Pancreas (tissue), 10 donors: ENCODE measurements around the gene MACROD2. TPM values are rescaled to one million over a fixed set of nuclear protein-coding genes. Genes with fewer than 3 reads are reported as not detected.

Experiments used
- ATAC-seq, 4 donors: fragments of 200-7000 bp; cut with Tn5 transposase; one replicate each; pipeline versions ENCODE4 v1.8.0 to v1.9.1; 2020; ENCODE audit warnings: mild to moderate bottlenecking in 4 of 4, moderate library complexity in 4 of 4
- DNase-seq, 6 donors: peaks; one replicate each; pipeline ENCODE4 v3.0.0-alpha.2; 2020
- FAIRE-seq: peaks from 2 replicates; lab custom pipeline; 2012; peaks lifted over from hg19 to GRCh38; lab: Jason Lieb, UNC
- H3K27ac ChIP-seq, 4 donors: fragments of 200-600 bp; sonication (generic); 1 replicate in 3 of 4; 2 replicates in 1 of 4; pipeline versions ENCODE4 v1.5.0 to v1.8.0; 2020
- H3K27me3 ChIP-seq, 4 donors: fragments of 200-600 bp; one replicate each; pipeline ENCODE4 v1.8.0; 2021
- H3K36me3 ChIP-seq, 3 donors: fragments of 200-600 bp; sonication (generic) in 1 of 3; one replicate each; pipeline versions ENCODE4 v1.5.0 to v1.8.0; 2020 to 2021
- H3K4me1 ChIP-seq, 3 donors: fragments of 200-600 bp; one replicate each; pipeline ENCODE4 v1.8.0; 2021
- H3K4me3 ChIP-seq, 4 donors: fragments of 200-600 bp; sonication (generic) in 2 of 4; one replicate each; pipeline versions ENCODE4 v1.5.0 to v1.8.0; 2020 to 2021
- H3K9me3 ChIP-seq, 4 donors: fragments of 200-600 bp; one replicate each; pipeline ENCODE4 v1.8.0; 2021
- WGBS, 2 donors: extraction: QIAGEN DNeasy Blood & Tissue Kit; methylation state at CpG; one replicate each; pipeline ENCODE4 v1.1.7; 2013; 5-methylcytosine and 5-hydroxymethylcytosine counted together
- intact Hi-C, 3 donors: fragments of 100-400 bp; cut with DNase I; formaldehyde crosslinking; loops; one replicate each; pipeline versions ENCODE4 v1.11.1 to v1.14.2; 2022
- polyA plus RNA-seq, 2 donors: library from polyadenylated mRNA; stranded (reverse); fragments of 200-250 nt; gene quantifications; one replicate each; pipeline ENCODE4 v1.2.3, GENCODE V29; 2013
- total RNA-seq, 6 donors: library from RNA; stranded (reverse); fragmentation: NEBNext Ultra II Directional in 4 of 6; extraction: Animal tissue kit (Norgen Biotek cat#: 25700) in 4 of 6; gene quantifications; one replicate each; pipeline versions ENCODE4 v1.2.1 to v1.2.4, GENCODE V29; 2021 to 2023
- TF ChIP-seq, protein P1 (sequence below), 4 donors: fragments of 200-600 bp; sonication (generic) in 3 of 4; IDR thresholded peaks; one replicate each; pipeline versions ENCODE4 v1.5.0 to v1.8.0; 2021; ENCODE audit warnings: antibody characterized with exemption in 4 of 4
- donor health status: healthy with polysubstance abuse.
- donor health status: DM: no; HTN: no; CAD: no; lungs with moderate emphysema.
- donor health status: DM: no; HTN: no; CAD: no.
- donor health status: control.
- donor health status: control.
- donor health status: Bipolar disorder and iron deficiency.
- donor health status: DM: yes; HTN: yes; CAD: no.
- donor health status: DM: no; HTN: no; CAD: no.
- donor health status: DM: no; HTN: no; CAD: no.
- donor health status: DM: yes; HTN: yes; CAD: no.

The MACROD2 gene
- total and polyA plus RNA-seq, 8 donors: 1.7 to 4.9 (median 2.7) TPM

DNA sequence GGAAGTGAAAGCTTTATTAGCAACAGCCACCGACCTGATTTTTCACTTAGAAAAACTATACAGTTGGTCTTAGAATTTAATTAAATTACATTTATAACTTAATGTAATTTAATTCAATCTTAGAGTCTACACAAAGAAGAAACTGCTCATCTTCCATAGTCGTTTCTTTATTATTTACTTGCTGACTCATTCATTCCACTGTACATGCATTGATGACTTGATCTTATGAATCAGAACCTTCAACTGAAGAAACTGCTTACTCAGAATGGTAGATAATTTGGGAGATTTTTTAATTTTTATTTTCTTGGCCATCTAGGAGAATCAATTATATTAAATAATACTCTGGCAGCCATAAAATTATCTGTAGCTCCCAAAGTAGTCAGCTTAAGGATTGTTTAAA, 1363.7 kb downstream of the MACROD2 start:
- intact Hi-C loops: no loop called here
- WGBS, 2 donors: 70 to 79% methylated on average over 2 of the region's 2 CpGs
- no peaks in the 10 kb centered on the region for H3K9me3 ChIP-seq
- TF ChIP-seq, protein P1, sequence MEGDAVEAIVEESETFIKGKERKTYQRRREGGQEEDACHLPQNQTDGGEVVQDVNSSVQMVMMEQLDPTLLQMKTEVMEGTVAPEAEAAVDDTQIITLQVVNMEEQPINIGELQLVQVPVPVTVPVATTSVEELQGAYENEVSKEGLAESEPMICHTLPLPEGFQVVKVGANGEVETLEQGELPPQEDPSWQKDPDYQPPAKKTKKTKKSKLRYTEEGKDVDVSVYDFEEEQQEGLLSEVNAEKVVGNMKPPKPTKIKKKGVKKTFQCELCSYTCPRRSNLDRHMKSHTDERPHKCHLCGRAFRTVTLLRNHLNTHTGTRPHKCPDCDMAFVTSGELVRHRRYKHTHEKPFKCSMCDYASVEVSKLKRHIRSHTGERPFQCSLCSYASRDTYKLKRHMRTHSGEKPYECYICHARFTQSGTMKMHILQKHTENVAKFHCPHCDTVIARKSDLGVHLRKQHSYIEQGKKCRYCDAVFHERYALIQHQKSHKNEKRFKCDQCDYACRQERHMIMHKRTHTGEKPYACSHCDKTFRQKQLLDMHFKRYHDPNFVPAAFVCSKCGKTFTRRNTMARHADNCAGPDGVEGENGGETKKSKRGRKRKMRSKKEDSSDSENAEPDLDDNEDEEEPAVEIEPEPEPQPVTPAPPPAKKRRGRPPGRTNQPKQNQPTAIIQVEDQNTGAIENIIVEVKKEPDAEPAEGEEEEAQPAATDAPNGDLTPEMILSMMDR (IDR thresholded peaks at IDR 0.05): no peak
- H3K4me3 ChIP-seq: no peak overlapping the region
- DNase-seq (no peak), ATAC-seq (no peak), FAIRE-seq (no peak)
- H3K27ac ChIP-seq: no peak overlapping the region
- no peaks in the 10 kb centered on the region for H3K27me3 ChIP-seq
- no peaks in the 10 kb centered on the region for H3K36me3 ChIP-seq
- no peaks in the 10 kb centered on the region for H3K4me1 ChIP-seq

DNA sequence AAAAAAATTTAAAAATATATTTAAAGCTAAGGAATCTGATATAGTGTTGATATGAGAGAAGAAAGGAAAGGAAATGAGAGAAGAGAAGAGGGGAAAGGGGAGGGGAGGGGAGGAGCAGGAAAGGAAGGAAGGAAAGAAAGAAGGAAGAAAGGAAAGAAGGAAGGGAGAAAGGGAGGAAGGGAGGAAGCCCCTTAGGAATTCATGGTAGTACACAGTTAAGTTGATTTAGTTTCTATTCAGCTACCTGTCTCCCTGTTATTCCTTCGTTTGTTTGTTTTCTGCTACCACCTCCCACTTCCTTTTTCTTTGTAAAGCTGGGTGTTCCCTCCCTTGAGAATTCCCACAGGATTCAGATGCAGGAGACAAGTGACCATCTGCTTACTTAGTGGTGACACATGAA, 1367.5 kb downstream of the MACROD2 start:
- H3K36me3 ChIP-seq: no peaks in the 10 kb centered on the region
- no peaks in the 10 kb centered on the region for H3K27me3 ChIP-seq
- intact Hi-C loops: no loop called here
- DNase-seq: no peak
- FAIRE-seq: no peak
- no peak overlapping the region for H3K27ac ChIP-seq
- TF ChIP-seq, protein P1 (IDR thresholded peaks at IDR 0.05): no peak
- no peak for ATAC-seq
- no peaks in the 10 kb centered on the region for H3K4me1 ChIP-seq
- H3K4me3 ChIP-seq: no peak overlapping the region
- no peaks in the 10 kb centered on the region for H3K9me3 ChIP-seq
- WGBS, 2 donors: 53 to 74% methylated on average over 1 of the region's 1 CpG

DNA sequence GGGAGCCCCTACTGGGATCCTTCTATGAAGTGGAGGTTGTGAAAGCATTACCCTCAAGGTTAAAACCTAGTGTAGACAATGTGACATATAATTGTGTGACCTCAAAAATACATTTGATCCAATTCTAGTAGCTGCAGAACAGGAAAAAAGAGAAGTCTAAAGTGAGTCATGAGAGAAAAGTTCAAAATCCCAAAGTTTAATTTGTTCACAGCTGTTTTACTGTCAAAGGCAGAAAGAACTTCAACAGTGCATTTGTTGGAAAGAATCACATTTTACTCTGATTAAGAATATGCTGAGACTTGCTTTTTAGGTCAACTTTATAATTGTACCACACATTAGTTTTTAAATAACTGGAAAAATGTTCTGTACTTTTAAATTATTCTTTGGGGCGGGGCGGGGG, 1369.5 kb downstream of the MACROD2 start:
- H3K27me3 ChIP-seq: no peaks in the 10 kb centered on the region
- TF ChIP-seq, protein P1 (IDR thresholded peaks at IDR 0.05): no peak
- no peak overlapping the region for H3K27ac ChIP-seq
- DNase-seq (no peak), ATAC-seq (no peak), FAIRE-seq (no peak)
- H3K4me3 ChIP-seq: no peak overlapping the region
- H3K9me3 ChIP-seq: no peaks in the 10 kb centered on the region
- no peaks in the 10 kb centered on the region for H3K36me3 ChIP-seq
- intact Hi-C loops: no loop called here
- 72 to 87% methylated on average over 2 of the region's 2 CpGs for WGBS, 2 donors
- H3K4me1 ChIP-seq: no peaks in the 10 kb centered on the region

DNA sequence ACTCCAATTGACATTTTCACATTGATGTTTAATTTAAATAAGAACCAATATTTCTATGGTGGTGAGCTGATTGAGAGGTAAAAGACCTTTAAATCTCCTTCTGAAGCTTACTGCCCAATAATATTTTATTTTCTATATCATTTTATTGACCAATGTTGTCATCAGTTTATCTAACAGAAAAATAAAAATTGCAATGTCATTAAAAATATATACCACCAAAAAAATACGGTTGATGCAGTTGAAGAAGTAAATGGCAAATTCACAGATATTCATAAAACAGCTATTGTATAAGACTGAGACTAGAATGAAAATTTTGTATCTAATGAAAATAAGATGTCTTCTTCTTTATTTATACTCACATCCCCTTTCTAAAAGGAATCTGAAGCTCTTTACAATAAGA, 1375.1 kb downstream of the MACROD2 start:
- 90 to 94% methylated on average over 1 of the region's 1 CpG for WGBS, 2 donors
- intact Hi-C loops: no loop called here
- TF ChIP-seq, protein P1 (IDR thresholded peaks at IDR 0.05): no peak
- no peaks in the 10 kb centered on the region for H3K27me3 ChIP-seq
- ATAC-seq (no peak), FAIRE-seq (no peak), DNase-seq (no peak)
- H3K9me3 ChIP-seq: no peaks in the 10 kb centered on the region
- no peaks in the 10 kb centered on the region for H3K36me3 ChIP-seq
- no peak overlapping the region for H3K27ac ChIP-seq
- H3K4me1 ChIP-seq: no peaks in the 10 kb centered on the region
- H3K4me3 ChIP-seq: no peak overlapping the region

DNA sequence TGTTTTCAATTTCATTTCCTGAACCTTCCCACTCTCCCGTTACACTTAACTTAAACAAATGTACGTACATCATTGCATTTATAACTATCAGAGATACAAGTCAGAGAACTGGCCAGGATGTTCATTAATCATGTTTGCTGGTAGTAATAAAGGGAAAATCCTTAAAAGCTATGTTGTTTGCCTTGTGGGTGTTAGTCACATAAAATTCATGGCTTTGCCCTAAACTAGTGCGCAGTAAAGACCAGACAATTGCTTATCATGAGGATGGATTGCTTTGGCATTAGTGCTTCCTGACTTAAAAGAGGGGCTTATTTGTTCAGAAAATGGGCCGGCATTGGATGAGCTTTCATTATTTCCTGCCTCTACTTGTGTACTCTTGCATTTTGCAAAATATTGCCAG, 1379.4 kb downstream of the MACROD2 start:
- no peak for DNase-seq
- Histone ChIP-seq H3K4me1 (no peaks in the 10 kb centered on the region), H3K9me3 (no peaks in the 10 kb centered on the region), H3K4me3 (no peak overlapping the region), H3K36me3 (no peaks in the 10 kb centered on the region), H3K27ac (no peak overlapping the region), H3K27me3 (no peaks in the 10 kb centered on the region)
- no peak for ATAC-seq
- 87% methylated on average over 4 of the region's 4 CpGs for WGBS, 2 donors
- TF ChIP-seq, protein P1 (IDR thresholded peaks at IDR 0.05): no peak
- intact Hi-C loops: no loop called here
- FAIRE-seq: no peak
